Measurements from ENCODE around the gene PSMB3.

DNA sequence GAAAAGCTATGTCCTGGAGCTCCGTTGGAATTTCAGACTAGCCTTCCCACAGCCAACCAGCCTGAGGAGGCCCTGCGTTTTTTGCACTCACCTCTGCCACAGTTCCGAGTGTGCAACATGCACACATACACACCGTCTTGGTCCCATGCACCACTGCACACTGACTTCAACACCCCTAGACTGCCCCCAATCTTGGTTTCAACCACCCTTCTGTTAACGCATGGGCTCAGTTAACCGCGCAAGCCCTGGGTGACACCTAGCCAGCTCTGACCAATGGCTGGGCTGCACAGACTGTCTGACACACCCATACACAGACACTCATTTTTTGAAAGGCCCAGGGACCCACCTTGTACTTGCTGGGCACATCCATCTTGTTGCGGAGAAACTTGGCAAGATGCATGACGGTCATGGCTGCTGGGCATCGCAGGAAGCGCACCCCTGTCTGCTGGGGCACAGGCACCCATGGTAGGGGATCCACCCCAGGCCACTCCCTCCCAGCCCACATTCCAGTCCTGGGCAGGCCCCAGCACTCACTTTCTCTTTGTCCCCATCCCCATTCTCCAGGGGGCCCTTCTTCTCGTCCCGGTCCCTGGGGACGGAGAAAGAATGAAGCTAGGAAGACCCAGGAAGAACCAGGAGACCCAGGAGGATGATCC lies 14.4 kb upstream of the PSMB3 start:
- TF ChIP-seq, protein P1, sequence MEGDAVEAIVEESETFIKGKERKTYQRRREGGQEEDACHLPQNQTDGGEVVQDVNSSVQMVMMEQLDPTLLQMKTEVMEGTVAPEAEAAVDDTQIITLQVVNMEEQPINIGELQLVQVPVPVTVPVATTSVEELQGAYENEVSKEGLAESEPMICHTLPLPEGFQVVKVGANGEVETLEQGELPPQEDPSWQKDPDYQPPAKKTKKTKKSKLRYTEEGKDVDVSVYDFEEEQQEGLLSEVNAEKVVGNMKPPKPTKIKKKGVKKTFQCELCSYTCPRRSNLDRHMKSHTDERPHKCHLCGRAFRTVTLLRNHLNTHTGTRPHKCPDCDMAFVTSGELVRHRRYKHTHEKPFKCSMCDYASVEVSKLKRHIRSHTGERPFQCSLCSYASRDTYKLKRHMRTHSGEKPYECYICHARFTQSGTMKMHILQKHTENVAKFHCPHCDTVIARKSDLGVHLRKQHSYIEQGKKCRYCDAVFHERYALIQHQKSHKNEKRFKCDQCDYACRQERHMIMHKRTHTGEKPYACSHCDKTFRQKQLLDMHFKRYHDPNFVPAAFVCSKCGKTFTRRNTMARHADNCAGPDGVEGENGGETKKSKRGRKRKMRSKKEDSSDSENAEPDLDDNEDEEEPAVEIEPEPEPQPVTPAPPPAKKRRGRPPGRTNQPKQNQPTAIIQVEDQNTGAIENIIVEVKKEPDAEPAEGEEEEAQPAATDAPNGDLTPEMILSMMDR (IDR thresholded peaks at IDR 0.05; ENCODE audit: low read length): no peak
- TF ChIP-seq EZH2 (optimal IDR thresholded peaks at IDR 0.05; ENCODE audit: low read depth, low read length): no peak
- no peak for TF ChIP-seq EZH2phosphoT487 (IDR thresholded peaks at IDR 0.05; ENCODE audit: low read length)
